CD4-positive, alpha-beta T cell treated with Interleukin-15 for 4 hours (primary cell): ENCODE results near the gene OR6V1.

Experiments
- DNase-seq: peaks from one replicate; pipeline ENCODE4 v3.0.0-alpha.2; 2020; ENCODE audit warnings: low spot score

Gene OR6V1

GRCh38 chr7:143052041-143052440, at the start of gene OR6V1:
TSS of gene OR6V1 (plus strand) at chr7:143052341. CDS start at chr7:143052341, 0 bp downstream.
- DNase-seq: no peak

- no peak for DNase-seq
Measured at GRCh38 chr7:143002898-143003297, 49.2 kb upstream of the OR6V1 start.

GRCh38 chr7:143003393-143004051, 48.6 kb upstream of the OR6V1 start:
- peak; percentile 74 for DNase-seq

GRCh38 chr7:143005632-143006260, 46.4 kb upstream of the OR6V1 start:
- DNase-seq: no peak

GRCh38 chr7:143008007-143008901, 43.9 kb upstream of the OR6V1 start:
- peak; percentile 84 for DNase-seq

- DNase-seq: no peak
Measured at GRCh38 chr7:143012001-143012400, 40.1 kb upstream of the OR6V1 start.

GRCh38 chr7:143012409-143012808, 39.7 kb upstream of the OR6V1 start:
- no peak for DNase-seq

GRCh38 chr7:143013473-143013872, 38.7 kb upstream of the OR6V1 start:
- DNase-seq: no peak

- DNase-seq: no peak
Measured at GRCh38 chr7:143013893-143014292, 38.2 kb upstream of the OR6V1 start.

- no peak for DNase-seq
Measured at GRCh38 chr7:143015084-143015483, 37.1 kb upstream of the OR6V1 start.

- DNase-seq: no peak
Measured at GRCh38 chr7:143015926-143016490, 36.1 kb upstream of the OR6V1 start.

- no peak for DNase-seq
Measured at GRCh38 chr7:143016996-143017395, 35.1 kb upstream of the OR6V1 start.

- DNase-seq: no peak
Measured at GRCh38 chr7:143018931-143019330, 33.2 kb upstream of the OR6V1 start.

GRCh38 chr7:143023047-143023446, 29.1 kb upstream of the OR6V1 start:
- no peak for DNase-seq

- DNase-seq: no peak
Measured at GRCh38 chr7:143025371-143025770, 26.8 kb upstream of the OR6V1 start.

GRCh38 chr7:143027032-143027431, 25.1 kb upstream of the OR6V1 start, which contains the start of gene OR9A2:
TSS of gene OR9A2 (minus strand) at chr7:143027132. CDS start at chr7:143027132, 0 bp downstream.
- DNase-seq: no peak

GRCh38 chr7:143027683-143028082, 24.5 kb upstream of the OR6V1 start:
- no peak for DNase-seq

- DNase-seq: no peak
Measured at GRCh38 chr7:143038635-143039034, 13.5 kb upstream of the OR6V1 start.

- no peak for DNase-seq
Measured at GRCh38 chr7:143040209-143040715, 11.9 kb upstream of the OR6V1 start.

- no peak for DNase-seq
Measured at GRCh38 chr7:143041346-143041745, 10.8 kb upstream of the OR6V1 start.

- no peak for DNase-seq
Measured at GRCh38 chr7:143042159-143042789, 9.9 kb upstream of the OR6V1 start.

- DNase-seq: no peak
Measured at GRCh38 chr7:143042790-143043271, 9.3 kb upstream of the OR6V1 start.
